Urothelium cell line (cell line): Measurements from ENCODE around the gene HOGA1.
"Not testable (repeated sequence)": the region's sequence is repeated elsewhere in the genome, so short reads cannot be mapped to it uniquely, and the experiment has no call there.

Experiments
- DNase-seq: peaks from one replicate; pipeline ENCODE4 v3.0.0; 2011; ENCODE audit warnings: low spot score, mixed read lengths
- FAIRE-seq: peaks from 2 replicates; lab custom pipeline; 2011; peaks lifted over from hg19 to GRCh38; lab: Jason Lieb, UNC

Gene HOGA1

GRCh38 chr10:97644936-97645335, 60.7 kb downstream of the HOGA1 start:
- no peak for DNase-seq
- no peak for FAIRE-seq

GRCh38 chr10:97647556-97647955, 63.4 kb downstream of the HOGA1 start:
- DNase-seq (no peak), FAIRE-seq (no peak)

GRCh38 chr10:97648562-97649404, 64.6 kb downstream of the HOGA1 start:
- DNase-seq, result peak; percentile 73
- FAIRE-seq, result peak; percentile 90

- DNase-seq, FAIRE-seq: not testable (repeated sequence)
Observed at GRCh38 chr10:97649405-97649750, 65.2 kb downstream of the HOGA1 start.

- DNase-seq (no peak), FAIRE-seq (no peak)
Observed at GRCh38 chr10:97650726-97651125, 66.5 kb downstream of the HOGA1 start.

GRCh38 chr10:97651773-97652172, 67.6 kb downstream of the HOGA1 start:
- FAIRE-seq, result no peak

GRCh38 chr10:97656777-97657176, 72.6 kb downstream of the HOGA1 start:
- FAIRE-seq, result no peak
- no peak for DNase-seq

More at GRCh38 chr10:97651773-97652172, 67.6 kb downstream of the HOGA1 start:
- no peak for DNase-seq

- FAIRE-seq (no peak), DNase-seq (no peak)
Observed at GRCh38 chr10:97659589-97659988, 75.4 kb downstream of the HOGA1 start.
